SKM-1 treated with dmso at 0.1 percent for 144 hours (cell line): ENCODE results near the gene CACNB4.

Experiments
- DNase-seq: peaks from one replicate; lab custom pipeline; 2025; ENCODE audit not compliant: unreplicated experiment; lab: John Stamatoyannopoulos, UW

The CACNB4 gene

DNA sequence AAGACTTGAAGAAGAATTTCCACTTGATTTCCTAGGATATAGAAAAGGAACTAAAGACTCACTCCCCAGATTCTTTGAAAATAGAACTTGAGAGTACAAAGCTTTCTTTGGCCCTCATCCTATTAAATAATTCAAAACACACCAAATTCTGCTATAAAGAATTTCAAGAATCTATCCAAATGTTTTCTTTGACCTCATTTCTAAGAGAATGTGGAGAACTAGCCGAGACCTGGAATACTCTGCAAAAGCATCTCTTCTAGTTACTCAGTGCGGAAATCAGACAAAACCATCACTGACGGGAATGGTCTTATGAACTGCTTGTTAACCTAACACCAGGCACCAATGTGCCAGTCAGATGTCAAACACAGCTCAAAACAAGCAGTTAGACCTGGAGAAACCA is 226.4 kb downstream of the CACNB4 start:
- no peak for DNase-seq

DNA sequence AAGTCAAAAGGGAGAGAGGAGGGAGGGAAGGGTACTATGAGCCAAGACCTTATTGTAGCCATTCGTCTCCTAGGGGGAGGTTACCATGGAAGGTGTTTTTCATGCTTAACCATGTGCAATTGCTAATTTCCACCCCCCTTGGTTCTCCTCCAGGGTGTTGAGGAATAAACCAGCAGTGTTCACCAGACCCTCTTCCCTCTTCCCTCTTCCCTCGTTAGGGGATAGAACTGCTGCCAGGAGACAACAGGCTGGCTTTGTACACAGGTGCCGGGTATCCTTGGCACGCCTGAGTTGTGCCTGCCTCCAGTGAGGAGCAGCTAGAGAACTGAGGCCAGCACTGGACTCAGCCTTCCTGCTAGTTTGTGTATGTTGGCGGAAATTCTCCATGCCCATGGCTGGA is 229.6 kb downstream of the CACNB4 start:
- no peak for DNase-seq

DNA sequence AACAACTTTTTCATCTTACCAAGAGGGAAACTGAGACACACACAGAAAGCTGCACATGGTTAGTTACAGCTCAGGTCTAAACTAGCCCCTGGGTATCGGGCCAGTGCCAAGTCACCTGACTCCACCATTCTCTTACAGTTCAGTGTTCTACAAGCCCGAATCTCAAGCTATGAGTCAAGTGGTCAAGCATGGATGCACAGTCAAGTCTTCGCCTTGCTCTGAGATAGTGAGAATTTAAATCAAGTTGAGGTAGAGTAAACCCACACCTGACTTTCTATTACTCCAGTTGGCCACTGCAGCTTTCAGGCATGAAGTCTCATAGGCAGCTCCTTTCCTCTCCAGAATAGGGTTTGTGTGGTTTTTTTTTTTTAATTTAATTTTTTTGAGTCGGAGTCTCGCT is 236.1 kb downstream of the CACNB4 start:
- no peak for DNase-seq

- DNase-seq: no peak
Measured at GRCh38 chr2:151861174-151861573, 237.7 kb downstream of the CACNB4 start.

GRCh38 chr2:151860613-151861146 is 238.2 kb downstream of the CACNB4 start:
- no peak for DNase-seq

DNA sequence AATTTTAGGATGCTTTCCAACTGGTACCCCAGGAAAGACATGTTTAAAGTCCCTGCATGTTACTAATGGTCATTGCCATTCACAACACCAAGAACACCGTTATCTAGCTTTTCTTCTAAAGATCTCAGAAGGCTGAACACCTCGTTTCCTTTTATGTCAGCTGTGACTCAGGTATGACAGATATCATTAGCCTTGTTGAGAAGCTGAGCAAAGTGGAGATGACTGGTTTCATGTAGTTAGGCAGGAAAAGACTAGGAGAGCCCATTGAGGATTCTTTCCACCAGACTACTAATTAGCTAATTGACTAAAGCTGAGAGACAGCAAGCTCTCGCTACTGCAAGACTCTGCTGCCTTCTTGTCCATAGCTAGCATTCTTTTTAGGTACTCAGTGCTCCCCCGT is 238.6 kb downstream of the CACNB4 start:
- no peak for DNase-seq

DNA sequence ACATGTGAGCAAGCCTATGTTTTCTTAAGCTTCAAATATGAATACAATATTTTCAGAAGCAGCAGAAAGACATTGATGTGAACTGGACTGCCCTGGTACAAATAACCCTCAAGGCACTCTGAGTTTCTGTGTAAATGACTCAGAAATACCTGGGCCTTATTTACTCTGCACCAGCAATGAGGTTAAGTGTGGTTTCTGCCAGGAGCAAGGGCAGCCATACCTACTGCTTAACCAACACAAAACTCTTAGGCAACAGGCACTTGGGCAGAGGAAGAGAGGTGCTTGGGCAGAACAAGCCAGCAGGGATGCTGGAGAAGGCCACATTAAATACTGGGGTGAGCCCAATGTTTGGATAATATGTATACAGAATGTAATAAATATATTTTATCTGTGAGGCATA is 241.2 kb downstream of the CACNB4 start:
- no peak for DNase-seq

DNA sequence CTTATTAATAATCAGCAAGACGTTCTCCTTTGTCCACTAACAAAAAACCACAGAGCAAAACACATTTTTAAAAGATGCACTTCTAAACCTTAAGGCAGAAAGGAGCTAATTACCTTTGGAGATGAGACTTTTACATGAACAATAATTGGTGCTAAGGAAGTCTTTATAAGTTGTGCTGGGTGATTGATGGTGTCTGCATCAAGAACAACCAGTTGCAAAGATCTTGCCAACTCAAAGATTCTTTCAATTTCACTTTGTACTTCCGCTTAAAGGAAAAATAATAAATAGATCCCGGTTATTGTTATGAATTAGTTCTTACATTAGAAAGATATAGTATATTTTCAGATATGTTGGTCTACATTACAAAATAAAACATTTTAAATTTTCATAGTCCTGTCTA is 243.7 kb downstream of the CACNB4 start:
- no peak for DNase-seq

GRCh38 chr2:151853070-151853758 is 245.6 kb downstream of the CACNB4 start:
- no peak for DNase-seq

DNA sequence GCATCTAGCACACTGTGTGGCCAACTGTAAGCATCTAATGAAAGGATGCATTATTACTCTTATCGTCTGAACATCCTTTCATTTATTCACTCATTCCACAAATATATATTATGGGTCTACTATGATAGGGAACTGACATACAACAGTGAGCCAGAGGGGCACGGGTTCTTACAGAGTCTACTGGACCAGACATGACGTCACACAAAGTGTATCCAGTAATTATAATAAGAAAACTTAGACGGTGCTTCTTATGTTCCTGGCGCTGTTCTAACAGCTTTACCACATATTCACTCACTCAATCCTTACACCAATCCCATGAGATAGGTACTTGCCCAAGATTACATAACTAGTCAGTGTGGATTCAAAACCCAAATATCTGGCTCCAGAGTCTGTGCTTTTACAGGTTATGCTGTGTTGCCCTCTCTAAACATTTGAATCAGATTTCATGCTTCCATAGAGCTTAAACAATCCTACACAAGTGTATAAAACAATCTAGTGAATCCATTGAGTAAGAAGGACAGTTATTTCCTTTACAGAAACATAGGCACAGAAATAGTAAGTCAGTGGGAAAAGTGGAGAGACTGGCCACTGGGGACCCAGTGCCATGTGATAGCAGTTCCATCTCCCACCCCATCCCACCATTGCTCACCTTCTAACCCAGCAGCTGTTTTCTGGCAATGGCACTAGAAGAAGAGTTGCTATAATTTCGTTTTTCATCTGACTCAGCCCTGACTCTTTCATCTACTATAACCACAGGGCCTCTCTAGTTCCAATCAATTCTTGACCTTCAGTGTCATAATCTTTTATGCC is 246.4 kb downstream of the CACNB4 start:
- DNase-seq: no peak

- DNase-seq: no peak
Measured at GRCh38 chr2:151851761-151852160, 247.1 kb downstream of the CACNB4 start.

GRCh38 chr2:151849413-151850010 is 249.3 kb downstream of the CACNB4 start:
- DNase-seq: no peak

GRCh38 chr2:151845884-151846283 is 253.0 kb downstream of the CACNB4 start:
- DNase-seq: no peak

GRCh38 chr2:151845481-151845880 is 253.4 kb downstream of the CACNB4 start:
- no peak for DNase-seq

DNA sequence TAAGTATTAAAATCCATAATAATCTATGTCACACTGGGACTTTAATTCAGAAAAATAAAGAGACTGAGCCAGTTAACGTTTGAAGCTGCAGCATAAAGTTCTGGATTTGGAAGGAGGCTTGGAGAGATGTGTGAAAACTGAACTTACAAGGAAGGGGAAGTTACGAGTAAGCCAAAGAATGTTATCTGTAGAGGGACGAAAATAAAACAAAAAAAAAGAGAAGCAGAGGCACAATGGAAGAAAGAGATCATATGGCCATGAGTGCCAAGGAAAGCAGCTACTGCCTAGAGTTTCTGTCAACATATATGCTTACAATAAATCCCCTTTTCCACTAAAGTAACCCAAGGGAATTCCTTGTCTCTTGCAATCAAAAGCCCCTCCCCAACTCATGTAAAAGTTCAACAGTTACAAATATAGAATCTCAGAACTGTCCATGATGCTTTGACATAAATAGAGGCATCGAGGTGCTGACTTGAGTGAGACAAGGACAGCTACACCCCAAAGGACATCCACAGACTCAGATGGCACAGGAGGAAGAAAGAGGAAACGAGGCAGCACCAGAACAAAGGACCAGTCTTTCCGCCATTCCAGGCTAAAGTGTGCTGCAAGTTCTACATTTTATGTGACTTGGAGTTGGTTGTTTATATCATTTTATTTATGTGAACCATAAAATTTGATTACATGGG is 254.5 kb downstream of the CACNB4 start:
- DNase-seq: peak; percentile 26

- DNase-seq: no peak
Measured at GRCh38 chr2:151843691-151844061, 255.2 kb downstream of the CACNB4 start.

GRCh38 chr2:151842830-151843690 is 255.8 kb downstream of the CACNB4 start:
- DNase-seq: no peak

- no peak for DNase-seq
Measured at GRCh38 chr2:151841047-151841424, 257.8 kb downstream of the CACNB4 start.

GRCh38 chr2:151840216-151841046 is 258.4 kb downstream of the CACNB4 start:
- no peak for DNase-seq

DNA sequence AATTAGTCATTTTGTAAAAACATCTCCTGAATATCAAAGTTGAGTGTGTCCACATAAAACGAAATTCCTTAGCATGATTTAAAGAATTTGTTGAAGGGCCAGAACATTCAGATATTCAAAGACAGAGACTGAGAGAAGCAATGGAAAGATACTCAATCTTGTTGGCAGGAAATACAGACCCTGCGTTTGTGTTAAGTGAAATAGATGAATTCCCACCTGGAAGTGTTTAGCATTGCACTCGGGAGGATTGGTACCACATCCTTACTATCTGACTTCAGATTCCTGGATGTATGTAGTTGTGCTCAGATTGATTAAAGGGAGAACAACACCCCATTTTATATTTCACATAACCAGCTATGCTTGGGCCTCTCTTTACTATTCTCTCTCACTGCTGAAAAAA is 260.9 kb downstream of the CACNB4 start:
- DNase-seq: no peak
